Measurements from ENCODE around the gene CAB39. TPM values are rescaled to one million over a fixed set of nuclear protein-coding genes. Genes with fewer than 3 reads are reported as not detected.

The CAB39 gene
- total and polyA plus RNA-seq, 2 donors (not counting 3 experiments of a cell fraction or from before 2014, with no cell fraction given), result 25.7 to 53.7 TPM

- Histone ChIP-seq H3K79me2 (ENCODE audit: control insufficient read depth, insufficient read depth, low read length) (peaks cover 91% of the 10 kb centered on the region), H3K27ac (ENCODE audit: insufficient read depth, low read depth, low read length) (no peak overlapping the region), H3K9me1 (replicated peaks; ENCODE audit: control insufficient read depth, extremely low read depth, insufficient read depth, low read length) (peaks cover 2% of the 10 kb centered on the region), H3K4me2 (ENCODE audit: insufficient read depth, low read length) (no peak overlapping the region), H2AFZ (ENCODE audit: low read depth, low read length) (no peak overlapping the region), H3K9me3 (replicated peaks; ENCODE audit: control insufficient read depth, insufficient read depth, low read length) (no peaks in the 10 kb centered on the region), H3K36me3 (ENCODE audit: control insufficient read depth in 2 of 2, extremely low read depth in 1 of 2, insufficient read depth in 2 of 2, low read length in 2 of 2) (peaks cover 0 to 4% of the 10 kb centered on the region in 2 experiments), H3K4me1 (ENCODE audit: control insufficient read depth, extremely low read depth, insufficient read depth, low read length) (no peaks in the 10 kb centered on the region), H4K20me1 (replicated peaks; ENCODE audit: control insufficient read depth, extremely low read depth, insufficient read depth, low read length) (peaks cover 2% of the 10 kb centered on the region), H3K9ac (replicated peaks; ENCODE audit: extremely low read depth, insufficient read depth, low read length) (no peak overlapping the region), H3K27me3 (ENCODE audit: control insufficient read depth in 2 of 2, insufficient read depth in 2 of 2, low read length in 2 of 2) (no peaks in the 10 kb centered on the region), H3K4me3 (replicated peaks in 1 of 3; ENCODE audit: insufficient read depth in 1 of 3, low read depth in 1 of 3, low read length in 3 of 3) (no peak overlapping the region)
- TF ChIP-seq, protein P1, sequence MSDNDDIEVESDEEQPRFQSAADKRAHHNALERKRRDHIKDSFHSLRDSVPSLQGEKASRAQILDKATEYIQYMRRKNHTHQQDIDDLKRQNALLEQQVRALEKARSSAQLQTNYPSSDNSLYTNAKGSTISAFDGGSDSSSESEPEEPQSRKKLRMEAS (IDR thresholded peaks at IDR 0.05; ENCODE audit: insufficient read depth, insufficient read length), result no peak
- TF ChIP-seq POLR2AphosphoS5 (IDR thresholded peaks at IDR 0.05; ENCODE audit: insufficient read depth, low read depth, low read length), result no peak
- TF ChIP-seq FOS (IDR thresholded peaks at IDR 0.05; ENCODE audit: borderline replicate concordance, insufficient read depth, low read length), result no peak
- TF ChIP-seq POLR2A (IDR thresholded peaks at IDR 0.05; ENCODE audit: low read depth, low read length), result no peak
- TF ChIP-seq, protein P2, sequence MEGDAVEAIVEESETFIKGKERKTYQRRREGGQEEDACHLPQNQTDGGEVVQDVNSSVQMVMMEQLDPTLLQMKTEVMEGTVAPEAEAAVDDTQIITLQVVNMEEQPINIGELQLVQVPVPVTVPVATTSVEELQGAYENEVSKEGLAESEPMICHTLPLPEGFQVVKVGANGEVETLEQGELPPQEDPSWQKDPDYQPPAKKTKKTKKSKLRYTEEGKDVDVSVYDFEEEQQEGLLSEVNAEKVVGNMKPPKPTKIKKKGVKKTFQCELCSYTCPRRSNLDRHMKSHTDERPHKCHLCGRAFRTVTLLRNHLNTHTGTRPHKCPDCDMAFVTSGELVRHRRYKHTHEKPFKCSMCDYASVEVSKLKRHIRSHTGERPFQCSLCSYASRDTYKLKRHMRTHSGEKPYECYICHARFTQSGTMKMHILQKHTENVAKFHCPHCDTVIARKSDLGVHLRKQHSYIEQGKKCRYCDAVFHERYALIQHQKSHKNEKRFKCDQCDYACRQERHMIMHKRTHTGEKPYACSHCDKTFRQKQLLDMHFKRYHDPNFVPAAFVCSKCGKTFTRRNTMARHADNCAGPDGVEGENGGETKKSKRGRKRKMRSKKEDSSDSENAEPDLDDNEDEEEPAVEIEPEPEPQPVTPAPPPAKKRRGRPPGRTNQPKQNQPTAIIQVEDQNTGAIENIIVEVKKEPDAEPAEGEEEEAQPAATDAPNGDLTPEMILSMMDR (IDR thresholded peaks at IDR 0.05; ENCODE audit: extremely low read depth in 1 of 2, insufficient read depth in 1 of 2, low read depth in 1 of 2, low read length in 2 of 2), result no peak
- TF ChIP-seq MYC (IDR thresholded peaks at IDR 0.05; ENCODE audit: low read depth, low read length), result no peak
- intact Hi-C loops (cut with micrococcal nuclease), result no loop called here
- BruUV-seq (replicated peaks), result no TSS peak
- ChIA-PET POLR2A (no interaction called here), CTCF (interaction anchor here (1.3 to 1.7 kb wide), 3 partner anchors 19 to 61 kb away, joined by 3 to 6 read pairs (median 4); no protein-coding TSS in a partner anchor)
- FAIRE-seq, result no peak
- dilution Hi-C loops (cut with MboI; ENCODE audit: extremely low pct_ligation_motif_present, low sequenced_read_pairs), result no loop called here
- DNase-seq (ENCODE audit: low read depth, low spot score), result no peak
Measured at GRCh38 chr2:230737300-230737699, 24.7 kb downstream of the CAB39 start.

All from endothelial cell of umbilical vein (primary cell).